GM21786 (cell line): Measurements from ENCODE around the gene HS3ST2.
"Not testable (repeated sequence)": the region's sequence is repeated elsewhere in the genome, so short reads cannot be mapped to it uniquely, and the experiment has no call there.

ENCODE experiments used
- ATAC-seq: cut with Tn5 transposase; IDR thresholded peaks from one replicate; pipeline ENCODE4 v1.9.1; 2021; ENCODE audit not compliant: unreplicated experiment

The HS3ST2 gene

GRCh38 chr16:22929461-22929860 is 115.5 kb downstream of the HS3ST2 start:
- ATAC-seq, result no peak

GRCh38 chr16:22932032-22932771 is 118.2 kb downstream of the HS3ST2 start:
- ATAC-seq, result no peak

- ATAC-seq, result no peak
These were observed 119.2 kb downstream of the HS3ST2 start for GRCh38 chr16:22933173-22933572.

- no peak for ATAC-seq
These were observed 120.8 kb downstream of the HS3ST2 start for GRCh38 chr16:22934786-22935185.

- no peak for ATAC-seq
These were observed 123.2 kb downstream of the HS3ST2 start for GRCh38 chr16:22937169-22937568.

- no peak for ATAC-seq
These were observed 124.7 kb downstream of the HS3ST2 start for GRCh38 chr16:22938647-22939046.

GRCh38 chr16:22939744-22940363 is 125.9 kb downstream of the HS3ST2 start:
- ATAC-seq, result not testable (repeated sequence)

- no peak for ATAC-seq
These were observed 128.1 kb downstream of the HS3ST2 start for GRCh38 chr16:22941970-22942501.

GRCh38 chr16:22942811-22943210 is 128.8 kb downstream of the HS3ST2 start:
- no peak for ATAC-seq

- no peak for ATAC-seq
These were observed 131.4 kb downstream of the HS3ST2 start for GRCh38 chr16:22945361-22945760.

- ATAC-seq, result no peak
These were observed 132.5 kb downstream of the HS3ST2 start for GRCh38 chr16:22946433-22946832.

- ATAC-seq, result no peak
These were observed 134.2 kb downstream of the HS3ST2 start for GRCh38 chr16:22948058-22948602.

GRCh38 chr16:22948603-22949368 is 134.8 kb downstream of the HS3ST2 start:
- ATAC-seq, result no peak

- ATAC-seq, result no peak
These were observed 141.6 kb downstream of the HS3ST2 start for GRCh38 chr16:22955461-22956070.

GRCh38 chr16:22961206-22961605 is 147.2 kb downstream of the HS3ST2 start:
- ATAC-seq, result no peak

GRCh38 chr16:22962905-22963304 is 148.9 kb downstream of the HS3ST2 start:
- no peak for ATAC-seq
